Vagina (tissue), 2 donors: Measurements from ENCODE around the gene E4F1.

Source experiments
- POLR2A ChIP-seq, 2 donors: fragments of 450-650 bp; IDR thresholded peaks; one replicate each; pipeline ENCODE4 v1.6.1; 2017; ENCODE audit warnings: antibody characterized with exemption in 2 of 2, mild to moderate bottlenecking in 2 of 2, moderate library complexity in 2 of 2
- TF ChIP-seq, protein P1 (sequence below), 3 experiments: fragments of 450-650 bp in 2 of 3; fragments of 200-600 bp in 1 of 3; sonication (generic) in 1 of 3; IDR thresholded peaks; one replicate each; pipeline ENCODE4 v1.5.1; 2017 to 2019; ENCODE audit warnings: antibody characterized with exemption in 3 of 3, mild to moderate bottlenecking in 2 of 3, moderate library complexity in 2 of 3

DNA sequence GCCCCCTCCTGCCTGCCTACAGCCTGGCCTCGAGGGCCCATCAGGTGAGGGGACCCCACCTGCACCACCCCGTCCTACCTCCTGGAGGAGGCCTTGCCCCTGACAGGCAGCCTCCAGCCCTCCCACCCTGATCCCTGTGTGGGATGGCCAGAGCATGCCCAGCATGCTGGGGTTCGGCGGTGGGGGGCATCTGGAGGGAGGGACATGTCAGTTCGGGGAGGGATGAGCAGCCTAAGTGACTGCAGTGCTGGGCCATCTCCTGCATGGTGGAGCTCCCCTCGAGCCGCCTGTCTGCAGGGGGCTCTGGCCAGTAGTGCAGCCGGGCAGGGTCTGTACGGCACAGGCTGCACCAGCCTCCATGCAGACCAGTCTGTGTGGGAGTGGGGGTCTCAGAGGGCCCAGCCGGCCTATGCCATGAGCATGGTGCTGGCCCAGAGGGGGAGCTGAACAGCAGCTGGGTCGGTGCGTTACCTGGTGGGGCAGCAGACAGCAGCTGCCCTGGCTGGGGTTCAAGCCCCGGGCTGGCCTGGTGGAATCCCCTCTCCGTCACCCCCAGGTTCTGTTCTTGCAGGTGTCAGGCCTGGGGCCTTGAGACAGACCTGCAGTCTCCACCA lies 48.6 kb downstream of the E4F1 start:
- no peak for TF ChIP-seq POLR2A (IDR thresholded peaks at IDR 0.05)
- TF ChIP-seq, protein P1, sequence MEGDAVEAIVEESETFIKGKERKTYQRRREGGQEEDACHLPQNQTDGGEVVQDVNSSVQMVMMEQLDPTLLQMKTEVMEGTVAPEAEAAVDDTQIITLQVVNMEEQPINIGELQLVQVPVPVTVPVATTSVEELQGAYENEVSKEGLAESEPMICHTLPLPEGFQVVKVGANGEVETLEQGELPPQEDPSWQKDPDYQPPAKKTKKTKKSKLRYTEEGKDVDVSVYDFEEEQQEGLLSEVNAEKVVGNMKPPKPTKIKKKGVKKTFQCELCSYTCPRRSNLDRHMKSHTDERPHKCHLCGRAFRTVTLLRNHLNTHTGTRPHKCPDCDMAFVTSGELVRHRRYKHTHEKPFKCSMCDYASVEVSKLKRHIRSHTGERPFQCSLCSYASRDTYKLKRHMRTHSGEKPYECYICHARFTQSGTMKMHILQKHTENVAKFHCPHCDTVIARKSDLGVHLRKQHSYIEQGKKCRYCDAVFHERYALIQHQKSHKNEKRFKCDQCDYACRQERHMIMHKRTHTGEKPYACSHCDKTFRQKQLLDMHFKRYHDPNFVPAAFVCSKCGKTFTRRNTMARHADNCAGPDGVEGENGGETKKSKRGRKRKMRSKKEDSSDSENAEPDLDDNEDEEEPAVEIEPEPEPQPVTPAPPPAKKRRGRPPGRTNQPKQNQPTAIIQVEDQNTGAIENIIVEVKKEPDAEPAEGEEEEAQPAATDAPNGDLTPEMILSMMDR (IDR thresholded peaks at IDR 0.05) = no peak
